HEK293 (cell line): Measurements from ENCODE around the gene CST6.
A peak's percentile ranks its signal among the peaks of the same experiment; 100 is the strongest.

Source experiments
- GFI1B ChIP-seq: fragments of 450-650 bp; formaldehyde crosslinking; IDR thresholded peaks from 2 replicates; pipeline ENCODE4 v1.5.1; 2016; ENCODE audit warnings: missing biosample characterization, missing genetic modification characterization
- HOXC10 ChIP-seq: sonication (generic); formaldehyde crosslinking; IDR thresholded peaks from 2 replicates; pipeline ENCODE4 v1.8.1; 2023; ENCODE audit warnings: mild to moderate bottlenecking, missing genetic modification reagents
- KLF1 ChIP-seq: fragments of 450-650 bp; formaldehyde crosslinking; IDR thresholded peaks from 2 replicates; pipeline ENCODE4 v1.5.1; 2016; ENCODE audit warnings: missing biosample characterization, missing genetic modification characterization
- SP7 ChIP-seq: fragments of 450-650 bp; formaldehyde crosslinking; IDR thresholded peaks from 2 replicates; pipeline ENCODE4 v1.5.1; 2016; ENCODE audit warnings: missing biosample characterization, missing genetic modification characterization
- ZBTB20 ChIP-seq: fragments of 450-650 bp; formaldehyde crosslinking; IDR thresholded peaks from 2 replicates; pipeline ENCODE4 v1.5.1; 2016; ENCODE audit warnings: missing biosample characterization, missing genetic modification characterization
- ZBTB21 ChIP-seq: fragments of 450-650 bp; formaldehyde crosslinking; IDR thresholded peaks from 2 replicates; pipeline ENCODE4 v1.5.1; 2017; ENCODE audit warnings: missing biosample characterization, missing genetic modification characterization
- ZBTB49 ChIP-seq: fragments of 450-650 bp; formaldehyde crosslinking; IDR thresholded peaks from 2 replicates; pipeline ENCODE4 v1.5.1; 2016; ENCODE audit warnings: missing biosample characterization, missing genetic modification characterization, low read depth
- ZNF133 ChIP-seq: fragments of 450-650 bp; formaldehyde crosslinking; IDR thresholded peaks from 2 replicates; pipeline ENCODE4 v1.5.1; 2016; ENCODE audit warnings: missing biosample characterization, missing genetic modification characterization
- ZNF155 ChIP-seq: fragments of 450-650 bp; formaldehyde crosslinking; IDR thresholded peaks from 2 replicates; pipeline ENCODE4 v1.5.1; 2016; ENCODE audit warnings: missing biosample characterization, missing genetic modification characterization
- ZNF449 ChIP-seq: fragments of 450-650 bp; formaldehyde crosslinking; IDR thresholded peaks from 2 replicates; pipeline ENCODE4 v1.5.1; 2017; ENCODE audit warnings: missing biosample characterization, mild to moderate bottlenecking, missing genetic modification characterization, moderate library complexity
- ZNF473 ChIP-seq: fragments of 450-650 bp; formaldehyde crosslinking; IDR thresholded peaks from 2 replicates; pipeline ENCODE4 v1.5.1; 2017; ENCODE audit warnings: missing biosample characterization, missing genetic modification characterization
- ZNF585B ChIP-seq: fragments of 450-650 bp; formaldehyde crosslinking; IDR thresholded peaks from 2 replicates; pipeline ENCODE4 v1.5.1; 2016; ENCODE audit warnings: missing biosample characterization, missing genetic modification characterization
- ZNF596 ChIP-seq: fragments of 450-650 bp; IDR thresholded peaks from 2 replicates; pipeline ENCODE4 v1.5.0; 2018; ENCODE audit warnings: missing biosample characterization, mild to moderate bottlenecking, missing genetic modification characterization, moderate library complexity
- ZNF600 ChIP-seq: fragments of 450-650 bp; formaldehyde crosslinking; IDR thresholded peaks from 2 replicates; pipeline ENCODE4 v1.5.1; 2016; ENCODE audit warnings: missing biosample characterization, missing genetic modification characterization
- ZNF660 ChIP-seq: fragments of 450-650 bp; IDR thresholded peaks from 2 replicates; pipeline ENCODE4 v1.5.1; 2018; ENCODE audit warnings: missing biosample characterization, mild to moderate bottlenecking, missing genetic modification characterization
- ZNF692 ChIP-seq: fragments of 450-650 bp; formaldehyde crosslinking; IDR thresholded peaks from 2 replicates; pipeline ENCODE4 v1.5.1; 2016; ENCODE audit warnings: missing biosample characterization, missing genetic modification characterization
- ZNF768 ChIP-seq: fragments of 450-650 bp; formaldehyde crosslinking; IDR thresholded peaks from 2 replicates; pipeline ENCODE4 v1.5.1; 2018; ENCODE audit warnings: missing biosample characterization, mild to moderate bottlenecking, missing genetic modification characterization
- ZNF792 ChIP-seq: fragments of 450-650 bp; formaldehyde crosslinking; IDR thresholded peaks from 2 replicates; pipeline ENCODE4 v1.5.1; 2016; ENCODE audit warnings: missing biosample characterization, missing genetic modification characterization
- TF ChIP-seq, protein P1 (sequence below): fragments of 450-650 bp; formaldehyde crosslinking; IDR thresholded peaks from 2 replicates; pipeline ENCODE4 v1.5.1; 2017; ENCODE audit warnings: missing biosample characterization, missing genetic modification characterization
- TF ChIP-seq, protein P2 (sequence below): fragments of 450-650 bp; formaldehyde crosslinking; IDR thresholded peaks from 2 replicates; pipeline ENCODE4 v1.5.1; 2016; ENCODE audit warnings: missing biosample characterization, missing genetic modification characterization
- TF ChIP-seq, protein P3 (sequence below): fragments of 450-650 bp; formaldehyde crosslinking; IDR thresholded peaks from 2 replicates; pipeline ENCODE4 v1.5.1; 2016; ENCODE audit warnings: missing biosample characterization, missing genetic modification characterization
- TF ChIP-seq, protein P4 (sequence below): fragments of 450-650 bp; formaldehyde crosslinking; IDR thresholded peaks from 2 replicates; pipeline ENCODE4 v1.5.1; 2016; ENCODE audit warnings: missing biosample characterization, missing genetic modification characterization
- TF ChIP-seq, protein P5 (sequence below): fragments of 450-650 bp; IDR thresholded peaks from 2 replicates; pipeline ENCODE4 v1.5.1; 2018; ENCODE audit warnings: missing biosample characterization, missing genetic modification characterization

CST6 gene

DNA sequence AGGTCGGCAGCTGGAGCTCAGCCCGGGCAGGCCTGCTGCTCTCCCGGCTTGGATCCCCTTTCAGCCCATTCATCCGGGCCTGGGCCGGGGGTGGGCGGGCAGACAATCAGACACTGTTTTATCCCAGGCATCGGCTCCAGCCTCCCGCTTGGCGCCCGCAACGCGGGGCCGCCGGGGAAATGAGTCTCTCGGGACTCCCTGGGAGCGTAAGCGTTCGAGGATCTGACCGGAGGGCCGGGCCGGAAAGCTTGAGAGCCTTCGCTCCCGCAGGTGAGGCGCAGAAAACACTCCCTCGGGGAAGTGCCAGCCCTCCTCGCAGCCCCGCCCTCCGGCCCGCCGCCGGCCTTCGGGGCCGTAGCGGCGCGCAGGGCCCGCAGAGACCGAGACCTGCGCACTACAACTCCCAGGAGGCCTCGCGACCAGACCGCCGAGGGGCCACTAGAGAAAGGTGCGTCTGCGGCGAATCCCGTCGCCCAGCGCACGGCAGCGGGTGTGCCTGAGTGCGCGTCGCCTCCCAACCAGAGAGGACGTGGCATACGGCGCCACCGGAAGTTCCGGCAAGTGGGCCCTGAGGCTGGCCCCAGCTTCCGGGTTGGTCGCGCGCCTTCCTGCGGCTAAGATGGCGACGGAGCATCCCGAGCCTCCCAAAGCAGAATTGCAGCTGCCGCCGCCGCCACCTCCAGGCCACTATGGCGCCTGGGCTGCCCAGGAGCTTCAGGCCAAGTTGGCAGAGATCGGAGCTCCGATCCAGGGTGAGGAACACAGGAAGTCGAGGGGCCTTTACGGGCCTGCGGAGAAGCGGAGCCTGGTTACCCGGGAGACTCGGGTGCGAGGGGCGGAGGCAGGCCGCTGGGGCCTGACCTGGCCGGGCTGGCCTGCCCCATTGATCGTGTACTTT is 40.2 kb downstream of the CST6 start, which contains the start of gene SF3B2 (continued):
- TF ChIP-seq ZNF449 (tag by site-specific recombination) (peak; percentile 70), ZNF133 (no peak), ZBTB21 (tag by site-specific recombination) (no peak), ZNF596 (no peak), HOXC10 (CRISPR knock-in tag) (no peak), ZNF692 (peak; percentile 71), ZNF660 (tag by site-specific recombination) (peak; percentile 55), KLF1 (no peak), ZBTB49 (tag by site-specific recombination) (no peak), ZNF473 (no peak), ZNF600 (tag by site-specific recombination) (no peak), ZNF585B (tag by site-specific recombination) (no peak), GFI1B (tag by site-specific recombination) (no peak), ZNF768 (no peak), SP7 (tag by site-specific recombination) (peak; percentile 63), ZBTB20 (tag by site-specific recombination) (peak; percentile 69), ZNF155 (tag by site-specific recombination) (no peak), ZNF792 (tag by site-specific recombination) (no peak)
- TF ChIP-seq, protein P1, sequence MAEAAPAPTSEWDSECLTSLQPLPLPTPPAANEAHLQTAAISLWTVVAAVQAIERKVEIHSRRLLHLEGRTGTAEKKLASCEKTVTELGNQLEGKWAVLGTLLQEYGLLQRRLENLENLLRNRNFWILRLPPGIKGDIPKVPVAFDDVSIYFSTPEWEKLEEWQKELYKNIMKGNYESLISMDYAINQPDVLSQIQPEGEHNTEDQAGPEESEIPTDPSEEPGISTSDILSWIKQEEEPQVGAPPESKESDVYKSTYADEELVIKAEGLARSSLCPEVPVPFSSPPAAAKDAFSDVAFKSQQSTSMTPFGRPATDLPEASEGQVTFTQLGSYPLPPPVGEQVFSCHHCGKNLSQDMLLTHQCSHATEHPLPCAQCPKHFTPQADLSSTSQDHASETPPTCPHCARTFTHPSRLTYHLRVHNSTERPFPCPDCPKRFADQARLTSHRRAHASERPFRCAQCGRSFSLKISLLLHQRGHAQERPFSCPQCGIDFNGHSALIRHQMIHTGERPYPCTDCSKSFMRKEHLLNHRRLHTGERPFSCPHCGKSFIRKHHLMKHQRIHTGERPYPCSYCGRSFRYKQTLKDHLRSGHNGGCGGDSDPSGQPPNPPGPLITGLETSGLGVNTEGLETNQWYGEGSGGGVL = no peak
- TF ChIP-seq, protein P2, sequence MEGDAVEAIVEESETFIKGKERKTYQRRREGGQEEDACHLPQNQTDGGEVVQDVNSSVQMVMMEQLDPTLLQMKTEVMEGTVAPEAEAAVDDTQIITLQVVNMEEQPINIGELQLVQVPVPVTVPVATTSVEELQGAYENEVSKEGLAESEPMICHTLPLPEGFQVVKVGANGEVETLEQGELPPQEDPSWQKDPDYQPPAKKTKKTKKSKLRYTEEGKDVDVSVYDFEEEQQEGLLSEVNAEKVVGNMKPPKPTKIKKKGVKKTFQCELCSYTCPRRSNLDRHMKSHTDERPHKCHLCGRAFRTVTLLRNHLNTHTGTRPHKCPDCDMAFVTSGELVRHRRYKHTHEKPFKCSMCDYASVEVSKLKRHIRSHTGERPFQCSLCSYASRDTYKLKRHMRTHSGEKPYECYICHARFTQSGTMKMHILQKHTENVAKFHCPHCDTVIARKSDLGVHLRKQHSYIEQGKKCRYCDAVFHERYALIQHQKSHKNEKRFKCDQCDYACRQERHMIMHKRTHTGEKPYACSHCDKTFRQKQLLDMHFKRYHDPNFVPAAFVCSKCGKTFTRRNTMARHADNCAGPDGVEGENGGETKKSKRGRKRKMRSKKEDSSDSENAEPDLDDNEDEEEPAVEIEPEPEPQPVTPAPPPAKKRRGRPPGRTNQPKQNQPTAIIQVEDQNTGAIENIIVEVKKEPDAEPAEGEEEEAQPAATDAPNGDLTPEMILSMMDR (tag by site-specific recombination) = no peak
- TF ChIP-seq, protein P3, sequence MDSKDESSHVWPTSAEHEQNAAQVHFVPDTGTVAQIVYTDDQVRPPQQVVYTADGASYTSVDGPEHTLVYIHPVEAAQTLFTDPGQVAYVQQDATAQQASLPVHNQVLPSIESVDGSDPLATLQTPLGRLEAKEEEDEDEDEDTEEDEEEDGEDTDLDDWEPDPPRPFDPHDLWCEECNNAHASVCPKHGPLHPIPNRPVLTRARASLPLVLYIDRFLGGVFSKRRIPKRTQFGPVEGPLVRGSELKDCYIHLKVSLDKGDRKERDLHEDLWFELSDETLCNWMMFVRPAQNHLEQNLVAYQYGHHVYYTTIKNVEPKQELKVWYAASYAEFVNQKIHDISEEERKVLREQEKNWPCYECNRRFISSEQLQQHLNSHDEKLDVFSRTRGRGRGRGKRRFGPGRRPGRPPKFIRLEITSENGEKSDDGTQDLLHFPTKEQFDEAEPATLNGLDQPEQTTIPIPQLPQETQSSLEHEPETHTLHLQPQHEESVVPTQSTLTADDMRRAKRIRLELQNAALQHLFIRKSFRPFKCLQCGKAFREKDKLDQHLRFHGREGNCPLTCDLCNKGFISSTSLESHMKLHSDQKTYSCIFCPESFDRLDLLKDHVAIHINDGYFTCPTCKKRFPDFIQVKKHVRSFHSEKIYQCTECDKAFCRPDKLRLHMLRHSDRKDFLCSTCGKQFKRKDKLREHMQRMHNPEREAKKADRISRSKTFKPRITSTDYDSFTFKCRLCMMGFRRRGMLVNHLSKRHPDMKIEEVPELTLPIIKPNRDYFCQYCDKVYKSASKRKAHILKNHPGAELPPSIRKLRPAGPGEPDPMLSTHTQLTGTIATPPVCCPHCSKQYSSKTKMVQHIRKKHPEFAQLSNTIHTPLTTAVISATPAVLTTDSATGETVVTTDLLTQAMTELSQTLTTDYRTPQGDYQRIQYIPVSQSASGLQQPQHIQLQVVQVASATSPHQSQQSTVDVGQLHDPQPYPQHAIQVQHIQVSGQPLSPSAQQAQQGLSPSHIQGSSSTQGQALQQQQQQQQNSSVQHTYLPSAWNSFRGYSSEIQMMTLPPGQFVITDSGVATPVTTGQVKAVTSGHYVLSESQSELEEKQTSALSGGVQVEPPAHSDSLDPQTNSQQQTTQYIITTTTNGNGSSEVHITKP = peak; percentile 64
- TF ChIP-seq, protein P4, sequence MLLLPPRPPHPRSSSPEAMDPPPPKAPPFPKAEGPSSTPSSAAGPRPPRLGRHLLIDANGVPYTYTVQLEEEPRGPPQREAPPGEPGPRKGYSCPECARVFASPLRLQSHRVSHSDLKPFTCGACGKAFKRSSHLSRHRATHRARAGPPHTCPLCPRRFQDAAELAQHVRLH (tag by site-specific recombination) = peak; percentile 67
- TF ChIP-seq, protein P5, sequence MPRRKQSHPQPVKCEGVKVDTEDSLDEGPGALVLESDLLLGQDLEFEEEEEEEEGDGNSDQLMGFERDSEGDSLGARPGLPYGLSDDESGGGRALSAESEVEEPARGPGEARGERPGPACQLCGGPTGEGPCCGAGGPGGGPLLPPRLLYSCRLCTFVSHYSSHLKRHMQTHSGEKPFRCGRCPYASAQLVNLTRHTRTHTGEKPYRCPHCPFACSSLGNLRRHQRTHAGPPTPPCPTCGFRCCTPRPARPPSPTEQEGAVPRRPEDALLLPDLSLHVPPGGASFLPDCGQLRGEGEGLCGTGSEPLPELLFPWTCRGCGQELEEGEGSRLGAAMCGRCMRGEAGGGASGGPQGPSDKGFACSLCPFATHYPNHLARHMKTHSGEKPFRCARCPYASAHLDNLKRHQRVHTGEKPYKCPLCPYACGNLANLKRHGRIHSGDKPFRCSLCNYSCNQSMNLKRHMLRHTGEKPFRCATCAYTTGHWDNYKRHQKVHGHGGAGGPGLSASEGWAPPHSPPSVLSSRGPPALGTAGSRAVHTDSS (tag by site-specific recombination) = no peak
